Endodermal cell (in vitro differentiated cells): ENCODE measurements around the gene TCEA3. TPM values are rescaled to one million over a fixed set of nuclear protein-coding genes. Genes with fewer than 3 reads are reported as not detected.

ENCODE experiments used
- DNase-seq: peaks from one replicate; pipeline ENCODE4 v3.0.0-alpha.2; 2017
- H3K27ac ChIP-seq: 2 replicates; pipeline ENCODE4 v1.5.1; 2013; ENCODE audit warnings: mild to moderate bottlenecking, low read depth, low read length, moderate library complexity
- H3K27me3 ChIP-seq: 2 replicates; pipeline ENCODE4 v1.6.1; 2013; ENCODE audit warnings: mild to moderate bottlenecking, low read length, moderate library complexity; ENCODE audit not compliant: insufficient read depth, control insufficient read depth, poor library complexity, severe bottlenecking
- H3K36me3 ChIP-seq: 2 replicates; pipeline ENCODE4 v1.7.0; 2013; ENCODE audit warnings: mild to moderate bottlenecking, low read length, moderate library complexity; ENCODE audit not compliant: control insufficient read depth, insufficient read depth
- H3K4me1 ChIP-seq: one replicate; pipeline ENCODE4 v1.7.0; 2013; ENCODE audit warnings: low read length; ENCODE audit not compliant: control insufficient read depth, insufficient read depth
- H3K4me3 ChIP-seq: 2 replicates; pipeline ENCODE4 v1.5.1; 2013; ENCODE audit warnings: mild to moderate bottlenecking, low read length, moderate library complexity
- H3K9ac ChIP-seq: 2 replicates; pipeline ENCODE4 v1.6.1; 2013; ENCODE audit warnings: mild to moderate bottlenecking, low read length, moderate library complexity; ENCODE audit not compliant: poor library complexity, severe bottlenecking; ENCODE audit errors: extremely low read depth
- H3K9me3 ChIP-seq: 2 replicates; pipeline ENCODE4 v1.6.1; 2013; ENCODE audit warnings: mild to moderate bottlenecking, low read length, moderate library complexity; ENCODE audit not compliant: control insufficient read depth
- H3K27ac Mint-ChIP-seq: 2 replicates; pipeline ENCODE4 v1.8.0; 2020; ENCODE audit warnings: mixed read lengths
- H3K27me3 Mint-ChIP-seq: 2 replicates; pipeline ENCODE4 v1.8.0; 2021; ENCODE audit warnings: mild to moderate bottlenecking, mixed read lengths; ENCODE audit not compliant: insufficient read depth
- H3K36me3 Mint-ChIP-seq: 2 replicates; pipeline ENCODE4 v1.8.0; 2020; ENCODE audit warnings: low read depth, mixed read lengths
- H3K4me1 Mint-ChIP-seq: 2 replicates; pipeline ENCODE4 v1.8.0; 2020; ENCODE audit warnings: mixed read lengths
- H3K4me3 Mint-ChIP-seq: 2 replicates; pipeline ENCODE4 v1.8.0; 2020; ENCODE audit warnings: mild to moderate bottlenecking, moderate library complexity, mixed read lengths
- H3K9me3 Mint-ChIP-seq: 2 replicates; pipeline ENCODE4 v1.8.0; 2020; ENCODE audit warnings: mild to moderate bottlenecking, mixed read lengths
- WGBS, 2 experiments: methylation state at CpG; one replicate each; pipeline versions ENCODE4 v1.1.5 to v1.1.7; 2013; ENCODE audit warnings: missing lambda C conversion rate in 2 of 2, mixed read lengths in 1 of 2; ENCODE audit not compliant: insufficient coverage in 1 of 2, insufficient read length in 1 of 2; 5-methylcytosine and 5-hydroxymethylcytosine counted together
- long read RNA-seq, 4 experiments: library from polyadenylated mRNA in 2 of 4; library from RNA in 1 of 4; library from capped mRNA in 1 of 4; stranded (forward) in 3 of 4; unstranded in 1 of 4; transcript quantifications; one replicate each; pipeline ENCODE4 v2.0.0, GENCODE V29; 2020 to 2021; ENCODE audit warnings: inconsistent platforms in 1 of 4
- polyA plus RNA-seq, 2 experiments: library from polyadenylated mRNA; stranded (reverse); fragments of 50-300 nt; gene quantifications; one replicate each; pipeline ENCODE4 v1.2.3, GENCODE V29; 2013
- total RNA-seq, 2 donors: library from RNA; stranded (reverse); fragmentation: NEBNext Ultra II Directional in 1 of 2; extraction: Animal tissue kit (Norgen Biotek cat#: 25700) in 1 of 2; gene quantifications; 2 replicates in 1 of 2; 3 replicates in 1 of 2; pipeline ENCODE4 v1.2.1, GENCODE V29; 2021
- TF ChIP-seq, protein P1 (sequence below): fragments of 200-600 bp; sonication (generic); conservative IDR thresholded peaks from 2 replicates; pipeline ENCODE4 v1.5.0; 2021; ENCODE audit warnings: antibody characterized with exemption, mild to moderate bottlenecking

TCEA3 gene
- total RNA-seq: 1 to 10 TPM; 4.0 to 4.7 TPM
- 2.4 TPM for polyA plus RNA-seq (2013, experiment 1 of 2)
- 2.2 TPM for polyA plus RNA-seq (2013, experiment 2 of 2)
- long read RNA-seq, experiment 1, partial matches to known transcripts: 1 of 3 reads
- long read RNA-seq, experiment 1, other reads (novel, unspliced or antisense): 1 of 3 reads
- long read RNA-seq, experiment 2, partial matches to known transcripts: 1 of 3 reads
- long read RNA-seq, experiment 2, other reads (novel, unspliced or antisense): 1 of 3 reads
- long read RNA-seq, experiment 3, transcript TCEA3-203 (11 exons, 1,559 nt): major isoform, 8 of 13 reads
- long read RNA-seq, experiment 3, partial matches to known transcripts: 1 of 13 reads
- long read RNA-seq, experiment 3, other reads (novel, unspliced or antisense): 3 of 13 reads
- long read RNA-seq, experiment 4, partial matches to known transcripts: 0 of 3 reads
- long read RNA-seq, experiment 4, other reads (novel, unspliced or antisense): 3 of 3 reads

DNA sequence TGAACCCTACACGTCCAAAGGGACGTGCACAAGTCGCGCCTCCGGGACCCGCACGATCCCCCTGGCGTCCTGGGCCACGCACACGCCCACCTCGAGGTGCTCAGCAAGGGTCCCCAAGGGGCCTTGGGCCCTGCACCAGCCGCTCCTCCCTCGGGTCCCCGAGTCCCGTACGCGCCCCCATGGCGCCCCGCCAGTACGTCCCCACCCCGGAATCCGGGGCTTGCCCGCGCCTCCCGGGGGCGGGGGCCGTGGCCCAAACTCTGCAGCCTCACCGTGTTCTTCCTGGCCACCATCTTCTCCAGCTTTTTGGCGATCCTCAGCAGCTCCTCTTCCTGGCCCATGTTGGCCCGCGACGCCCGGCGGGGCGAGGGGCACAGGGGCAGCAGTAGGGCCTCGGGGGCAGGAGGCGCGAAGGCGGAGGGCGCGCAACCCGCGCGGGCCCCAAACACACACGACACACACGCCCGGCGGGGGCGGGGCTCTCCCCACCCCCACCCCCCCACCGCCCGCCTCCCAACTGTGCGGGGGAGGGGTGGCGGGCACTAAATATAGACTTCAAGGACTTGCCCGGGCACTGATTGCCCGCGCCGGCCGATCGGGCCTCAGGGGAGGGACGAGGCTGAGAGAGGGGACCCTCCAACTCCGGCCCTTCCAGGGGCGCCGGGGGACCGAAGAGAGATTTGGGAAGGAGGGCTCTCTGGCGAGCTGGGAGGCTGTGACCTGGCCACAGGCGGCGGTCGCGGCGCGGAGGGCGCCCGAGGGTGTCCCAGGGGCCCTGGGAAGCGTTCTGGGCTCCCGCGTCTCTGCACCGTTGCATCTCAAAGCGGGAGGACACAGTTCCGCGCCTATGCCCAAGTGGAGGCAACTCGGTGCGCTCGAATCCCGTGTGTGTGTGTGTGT is at the start of gene TCEA3:
Gene TCEA3 (minus strand): TSS at position 456 of the 900 bp plus-strand sequence. CDS start 115 bp downstream, at position 341.
- Mint-ChIP-seq H3K9me3 (no peaks in the 10 kb centered on the region), H3K4me3 (peak within 1 kb of the TSS; percentile 57), H3K36me3 (peaks cover 37% of the 10 kb centered on the region), H3K27ac (no peak within 1 kb of the TSS), H3K4me1 (peaks cover 10% of the 10 kb centered on the region), H3K27me3 (peaks cover 85% of the 10 kb centered on the region)
- whole genome bisulfite sequencing, 2 experiments: 4 to 8% methylated on average over 9 to 69 of the region's 84 CpGs
- TF ChIP-seq, protein P1, sequence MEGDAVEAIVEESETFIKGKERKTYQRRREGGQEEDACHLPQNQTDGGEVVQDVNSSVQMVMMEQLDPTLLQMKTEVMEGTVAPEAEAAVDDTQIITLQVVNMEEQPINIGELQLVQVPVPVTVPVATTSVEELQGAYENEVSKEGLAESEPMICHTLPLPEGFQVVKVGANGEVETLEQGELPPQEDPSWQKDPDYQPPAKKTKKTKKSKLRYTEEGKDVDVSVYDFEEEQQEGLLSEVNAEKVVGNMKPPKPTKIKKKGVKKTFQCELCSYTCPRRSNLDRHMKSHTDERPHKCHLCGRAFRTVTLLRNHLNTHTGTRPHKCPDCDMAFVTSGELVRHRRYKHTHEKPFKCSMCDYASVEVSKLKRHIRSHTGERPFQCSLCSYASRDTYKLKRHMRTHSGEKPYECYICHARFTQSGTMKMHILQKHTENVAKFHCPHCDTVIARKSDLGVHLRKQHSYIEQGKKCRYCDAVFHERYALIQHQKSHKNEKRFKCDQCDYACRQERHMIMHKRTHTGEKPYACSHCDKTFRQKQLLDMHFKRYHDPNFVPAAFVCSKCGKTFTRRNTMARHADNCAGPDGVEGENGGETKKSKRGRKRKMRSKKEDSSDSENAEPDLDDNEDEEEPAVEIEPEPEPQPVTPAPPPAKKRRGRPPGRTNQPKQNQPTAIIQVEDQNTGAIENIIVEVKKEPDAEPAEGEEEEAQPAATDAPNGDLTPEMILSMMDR: no peak
- Histone ChIP-seq H3K9me3 (no peaks in the 10 kb centered on the region), H3K4me1 (no peaks in the 10 kb centered on the region), H3K27me3 (peaks cover 64% of the 10 kb centered on the region), H3K9ac (no peak within 1 kb of the TSS), H3K27ac (no peak within 1 kb of the TSS), H3K36me3 (peaks cover 28% of the 10 kb centered on the region), H3K4me3 (peak within 1 kb of the TSS; percentile 74)
- peak; percentile 75 for DNase-seq

DNA sequence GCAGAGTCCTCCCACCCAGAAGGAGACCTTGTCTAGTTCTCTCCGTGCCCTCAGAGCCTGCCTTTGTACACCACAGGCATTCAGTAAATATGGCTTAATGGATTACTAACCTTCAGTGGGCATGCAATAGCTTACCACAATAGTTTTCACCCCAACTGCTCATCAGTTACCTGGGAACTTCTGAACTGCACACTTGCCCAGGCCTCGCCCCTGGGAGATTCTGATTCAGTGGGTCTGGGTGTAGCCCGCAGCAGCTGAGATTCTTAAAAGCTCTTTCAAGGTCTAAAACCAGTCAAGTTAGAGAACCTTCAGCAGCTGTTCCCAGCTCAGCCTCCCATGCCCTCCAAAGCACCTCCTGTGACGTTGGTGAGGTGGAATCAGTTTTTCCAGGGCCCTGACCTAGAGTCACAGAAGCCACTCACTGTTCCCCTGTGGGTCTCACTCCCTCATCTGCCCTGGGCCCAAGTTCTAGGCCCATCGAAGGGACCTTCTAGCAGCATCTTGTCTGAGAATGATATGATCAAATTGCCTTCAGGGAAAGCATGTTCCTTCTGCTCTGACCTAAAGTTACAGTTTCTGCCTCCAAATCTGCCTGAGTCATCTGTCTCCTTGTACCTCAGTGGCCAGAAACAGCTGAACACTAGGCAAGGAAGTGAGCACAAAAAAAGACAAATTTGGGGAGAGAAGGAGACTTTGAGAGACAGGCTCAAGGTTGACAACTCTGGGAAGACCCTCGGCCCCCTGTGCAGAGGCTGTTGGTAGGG is 48.7 kb upstream of the TCEA3 start:
- no peaks in the 10 kb centered on the region for H3K9me3 Mint-ChIP-seq
- Histone ChIP-seq H3K27me3 (no peaks in the 10 kb centered on the region), H3K9ac (no peak overlapping the region), H3K27ac (no peak overlapping the region), H3K9me3 (no peaks in the 10 kb centered on the region), H3K4me3 (no peak overlapping the region), H3K4me1 (no peaks in the 10 kb centered on the region), H3K36me3 (no peaks in the 10 kb centered on the region)
- 94% methylated on average over 5 to 6 of the region's 6 CpGs for WGBS, 2 experiments
- H3K4me1 Mint-ChIP-seq: peaks cover 18% of the 10 kb centered on the region
- TF ChIP-seq, protein P1: no peak
- DNase-seq: no peak
- H3K27ac Mint-ChIP-seq: no peak overlapping the region
- peaks cover 4% of the 10 kb centered on the region for H3K36me3 Mint-ChIP-seq
- H3K27me3 Mint-ChIP-seq: no peaks in the 10 kb centered on the region
- no peak overlapping the region for H3K4me3 Mint-ChIP-seq
